K562 (cell line): ENCODE results near the gene ATP2A3. TPM values are rescaled to one million over a fixed set of nuclear protein-coding genes. Genes with fewer than 3 reads are reported as not detected.

ENCODE experiments used
- ARID1B ChIP-seq: fragments of 450-650 bp; IDR thresholded peaks from 2 replicates; pipeline ENCODE4 v1.6.1; 2016; ENCODE audit warnings: antibody characterized with exemption, mild to moderate bottlenecking, inconsistent platforms
- ARID3B ChIP-seq: fragments of 250-450 bp; sonication (Bioruptor Pico); IDR thresholded peaks from 2 replicates; pipeline ENCODE4 v1.4.0; 2020; ENCODE audit warnings: borderline replicate concordance
- FOXK1 ChIP-seq: sonication (generic); formaldehyde crosslinking; IDR thresholded peaks from 2 replicates; pipeline ENCODE4 v1.8.0; 2022; ENCODE audit warnings: missing genetic modification reagents, mild to moderate bottlenecking, borderline replicate concordance
- KAT8 ChIP-seq: fragments of 450-650 bp; IDR thresholded peaks from 2 replicates; pipeline ENCODE4 v1.6.1; 2016; ENCODE audit warnings: low read depth, mild to moderate bottlenecking
- KDM1A ChIP-seq, 2 experiments: fragments of 450-650 bp; IDR thresholded peaks; 2 replicates each; pipeline ENCODE4 v1.6.1; 2016; ENCODE audit warnings: mild to moderate bottlenecking in 2 of 2
- KDM2B ChIP-seq: fragments of 250-450 bp; sonication (Bioruptor Pico); IDR thresholded peaks from 2 replicates; pipeline ENCODE4 v1.8.0; 2021; ENCODE audit warnings: mild to moderate bottlenecking, moderate library complexity
- NCOR1 ChIP-seq: fragments of 450-650 bp; IDR thresholded peaks from 2 replicates; pipeline ENCODE4 v1.6.1; 2016; ENCODE audit warnings: mild to moderate bottlenecking, moderate library complexity
- RAD51 ChIP-seq: fragments of 450-650 bp; IDR thresholded peaks from 2 replicates; pipeline ENCODE4 v1.7.1; 2016; ENCODE audit warnings: low read depth, mild to moderate bottlenecking, borderline replicate concordance
- SIRT6 ChIP-seq: IDR thresholded peaks from one replicate; pipeline ENCODE4 v1.6.1; 2012; ENCODE audit warnings: low read depth, mild to moderate bottlenecking, control low read depth, inconsistent platforms, low read length, moderate library complexity
- SMC3 ChIP-seq: conservative IDR thresholded peaks from 2 replicates; pipeline ENCODE4 v1.6.1; 2011; ENCODE audit warnings: low read depth, low read length, improper control_type of control experiment; ENCODE audit not compliant: insufficient read depth
- ZNF143 ChIP-seq: sonication (generic); formaldehyde crosslinking; IDR thresholded peaks from 2 replicates; pipeline ENCODE4 v1.9.0; 2022; ENCODE audit warnings: mild to moderate bottlenecking, missing genetic modification reagents
- ZNF592 ChIP-seq: fragments of 450-650 bp; IDR thresholded peaks from 2 replicates; pipeline ENCODE4 v1.6.1; 2017; ENCODE audit warnings: antibody characterized with exemption, mild to moderate bottlenecking
- polyA plus RNA-seq, 8 experiments: library from polyadenylated mRNA; depleted of rRNA in 4 of 8; stranded (reverse) in 5 of 8; unstranded in 3 of 8; fragments of >200 nt; fragmentation: Nextera tagmentation in 2 of 8; fragmentation: Illumina TruSeq in 1 of 8; extraction: Ambion mirVana in 2 of 8; extraction: Trizol in 1 of 8; gene quantifications; 2 replicates each; pipeline versions ENCODE4 v1.2.1 to v1.2.3, GENCODE V29; 2011 to 2014; ENCODE audit warnings: inconsistent platforms in 1 of 8, missing spikeins in 1 of 8
- total RNA-seq, 7 experiments: library from RNA; depleted of rRNA in 6 of 7; stranded (reverse); fragments of >200 nt in 6 of 7; fragmentation: Illumina TruSeq in 2 of 7; extraction: Trizol in 2 of 7; gene quantifications; 2 replicates each; pipeline versions ENCODE4 v1.2.1 to v1.2.3, GENCODE V29; 2011 to 2021; ENCODE audit warnings: low replicate concordance in 1 of 7
- TF ChIP-seq, protein P1 (sequence below): fragments of 250-450 bp; sonication (Bioruptor Pico); IDR thresholded peaks from 2 replicates; pipeline ENCODE4 v1.4.0; 2020; ENCODE audit warnings: mild to moderate bottlenecking
- TF ChIP-seq, protein P2 (sequence below), 2 experiments: IDR thresholded peaks; 2 replicates each; pipeline ENCODE4 v1.6.1; 2011; ENCODE audit warnings: borderline replicate concordance in 1 of 2, control low read depth in 1 of 2, low read depth in 1 of 2, low read length in 1 of 2, mild to moderate bottlenecking in 1 of 2, mixed read lengths in 1 of 2, moderate library complexity in 1 of 2; ENCODE audit not compliant: insufficient read depth in 1 of 2, insufficient read length in 1 of 2, poor library complexity in 1 of 2, severe bottlenecking in 1 of 2; ENCODE audit errors: extremely low read depth in 1 of 2
- TF ChIP-seq, protein P3 (sequence below): fragments of 450-650 bp; IDR thresholded peaks from one replicate; pipeline ENCODE4 v1.6.1; 2018; ENCODE audit warnings: mild to moderate bottlenecking, moderate library complexity; ENCODE audit not compliant: partially characterized antibody
- TF ChIP-seq, protein P4 (sequence below): sonication (generic); formaldehyde crosslinking; IDR thresholded peaks from 2 replicates; pipeline ENCODE4 v1.9.0; 2022; ENCODE audit warnings: mild to moderate bottlenecking, missing genetic modification reagents

The ATP2A3 gene
- total and polyA plus RNA-seq, 9 of the 15 experiments (the other 6 are each of a cell fraction or from before 2014, with no cell fraction given): 0.65 to 103 (median 31.3) TPM

- TF ChIP-seq RAD51 (no peak), SIRT6 (no peak), ZNF592 (peak; percentile 50; the same call in 1 of the 2 replicates), KDM1A (IDR thresholded peaks at IDR 0.05) (peak; percentile 28 to 69; a peak in 3 of 4 replicates), SMC3 (0 out of 2 replicates have a peak, but pooled peaks have one; percentile 2), NCOR1 (peak; percentile 9; the same call in 1 of the 2 replicates), KAT8 (no peak), KDM2B (no peak), ARID1B (peak; percentile 61; the same call in 1 of the 2 replicates), ARID3B (no peak), ZNF143 (CRISPR knock-in tag) (no peak), FOXK1 (CRISPR knock-in tag) (no peak)
- TF ChIP-seq, protein P1, sequence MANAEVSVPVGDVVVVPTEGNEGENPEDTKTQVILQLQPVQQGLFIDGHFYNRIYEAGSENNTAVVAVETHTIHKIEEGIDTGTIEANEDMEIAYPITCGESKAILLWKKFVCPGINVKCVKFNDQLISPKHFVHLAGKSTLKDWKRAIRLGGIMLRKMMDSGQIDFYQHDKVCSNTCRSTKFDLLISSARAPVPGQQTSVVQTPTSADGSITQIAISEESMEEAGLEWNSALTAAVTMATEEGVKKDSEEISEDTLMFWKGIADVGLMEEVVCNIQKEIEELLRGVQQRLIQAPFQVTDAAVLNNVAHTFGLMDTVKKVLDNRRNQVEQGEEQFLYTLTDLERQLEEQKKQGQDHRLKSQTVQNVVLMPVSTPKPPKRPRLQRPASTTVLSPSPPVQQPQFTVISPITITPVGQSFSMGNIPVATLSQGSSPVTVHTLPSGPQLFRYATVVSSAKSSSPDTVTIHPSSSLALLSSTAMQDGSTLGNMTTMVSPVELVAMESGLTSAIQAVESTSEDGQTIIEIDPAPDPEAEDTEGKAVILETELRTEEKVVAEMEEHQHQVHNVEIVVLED (CRISPR knock-in tag): no peak
- TF ChIP-seq, protein P2, sequence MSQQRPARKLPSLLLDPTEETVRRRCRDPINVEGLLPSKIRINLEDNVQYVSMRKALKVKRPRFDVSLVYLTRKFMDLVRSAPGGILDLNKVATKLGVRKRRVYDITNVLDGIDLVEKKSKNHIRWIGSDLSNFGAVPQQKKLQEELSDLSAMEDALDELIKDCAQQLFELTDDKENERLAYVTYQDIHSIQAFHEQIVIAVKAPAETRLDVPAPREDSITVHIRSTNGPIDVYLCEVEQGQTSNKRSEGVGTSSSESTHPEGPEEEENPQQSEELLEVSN (IDR thresholded peaks at IDR 0.05; ENCODE audit: borderline replicate concordance in 1 of 2, extremely low read depth in 1 of 2, insufficient read depth in 1 of 2, insufficient read length in 1 of 2, low read depth in 1 of 2, low read length in 1 of 2, poor library complexity in 1 of 2, severe bottlenecking in 1 of 2): peak in 1 of 2 experiments; percentile 64
- TF ChIP-seq, protein P3, sequence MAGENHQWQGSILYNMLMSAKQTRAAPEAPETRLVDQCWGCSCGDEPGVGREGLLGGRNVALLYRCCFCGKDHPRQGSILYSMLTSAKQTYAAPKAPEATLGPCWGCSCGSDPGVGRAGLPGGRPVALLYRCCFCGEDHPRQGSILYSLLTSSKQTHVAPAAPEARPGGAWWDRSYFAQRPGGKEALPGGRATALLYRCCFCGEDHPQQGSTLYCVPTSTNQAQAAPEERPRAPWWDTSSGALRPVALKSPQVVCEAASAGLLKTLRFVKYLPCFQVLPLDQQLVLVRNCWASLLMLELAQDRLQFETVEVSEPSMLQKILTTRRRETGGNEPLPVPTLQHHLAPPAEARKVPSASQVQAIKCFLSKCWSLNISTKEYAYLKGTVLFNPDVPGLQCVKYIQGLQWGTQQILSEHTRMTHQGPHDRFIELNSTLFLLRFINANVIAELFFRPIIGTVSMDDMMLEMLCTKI: no peak
- TF ChIP-seq, protein P4, sequence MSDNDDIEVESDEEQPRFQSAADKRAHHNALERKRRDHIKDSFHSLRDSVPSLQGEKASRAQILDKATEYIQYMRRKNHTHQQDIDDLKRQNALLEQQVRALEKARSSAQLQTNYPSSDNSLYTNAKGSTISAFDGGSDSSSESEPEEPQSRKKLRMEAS (CRISPR knock-in tag): peak; percentile 38
Measured at GRCh38 chr17:3965118-3965800, 1.0 kb upstream of the ATP2A3 start (continued).
